NCI-H1092 (cell line): ENCODE results near the gene MIB2.
"Not testable (repeated sequence)": the region's sequence is repeated elsewhere in the genome, so short reads cannot be mapped to it uniquely, and the experiment has no call there.

Source experiments
- DNase-seq: peaks from one replicate; lab custom pipeline; 2025; lab: John Stamatoyannopoulos, UW

MIB2 gene

DNA sequence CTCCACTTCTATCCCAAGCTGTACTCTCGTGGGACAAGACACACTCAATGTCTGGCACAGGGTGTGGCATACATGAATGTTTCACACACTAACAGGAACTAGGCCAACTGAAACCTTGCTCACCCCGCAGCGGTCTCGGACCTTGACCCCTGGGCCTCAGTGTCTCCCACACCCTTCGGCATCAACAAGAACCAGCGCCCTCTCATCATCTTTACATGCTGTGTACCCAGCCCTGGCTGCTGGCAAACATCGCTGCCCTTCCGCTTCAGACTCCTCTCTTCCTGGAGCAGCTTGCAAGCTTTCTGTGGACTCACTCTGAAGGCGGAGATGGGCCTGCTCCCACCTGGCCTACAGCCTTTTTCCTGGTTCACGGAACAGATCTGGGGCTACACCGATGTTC, 33.0 kb downstream of the MIB2 start:
- DNase-seq: not testable (repeated sequence)

GRCh38 chr1:1658583-1659549, 43.6 kb downstream of the MIB2 start, which contains the start of gene CDK11B:
TSS of gene CDK11B (minus strand) at chr1:1659004. CDS start at chr1:1657485, 1,519 bp downstream.
- peak; percentile 66 for DNase-seq

DNA sequence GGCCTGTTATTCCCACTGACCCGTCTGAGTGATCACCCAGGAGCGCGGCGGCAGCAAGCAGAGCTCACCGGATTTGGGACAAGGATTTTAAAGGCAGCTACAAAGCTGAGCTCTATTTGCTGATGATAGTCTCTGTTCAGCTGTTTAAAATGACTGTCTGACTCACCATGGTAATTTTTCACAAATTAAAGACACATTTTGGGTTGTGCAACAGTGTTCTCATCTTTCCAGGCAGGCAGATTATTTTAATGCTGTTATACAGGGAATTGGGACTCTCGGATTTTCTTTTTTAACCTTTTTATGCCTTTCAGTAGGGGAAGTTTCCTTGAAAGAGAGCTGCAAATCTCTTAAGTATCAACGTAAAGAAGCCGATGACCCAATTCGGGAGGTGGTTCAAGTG, 47.1 kb downstream of the MIB2 start:
- not testable (repeated sequence) for DNase-seq

- not testable (repeated sequence) for DNase-seq
Observed at GRCh38 chr1:1662830-1663560, 47.7 kb downstream of the MIB2 start.

DNA sequence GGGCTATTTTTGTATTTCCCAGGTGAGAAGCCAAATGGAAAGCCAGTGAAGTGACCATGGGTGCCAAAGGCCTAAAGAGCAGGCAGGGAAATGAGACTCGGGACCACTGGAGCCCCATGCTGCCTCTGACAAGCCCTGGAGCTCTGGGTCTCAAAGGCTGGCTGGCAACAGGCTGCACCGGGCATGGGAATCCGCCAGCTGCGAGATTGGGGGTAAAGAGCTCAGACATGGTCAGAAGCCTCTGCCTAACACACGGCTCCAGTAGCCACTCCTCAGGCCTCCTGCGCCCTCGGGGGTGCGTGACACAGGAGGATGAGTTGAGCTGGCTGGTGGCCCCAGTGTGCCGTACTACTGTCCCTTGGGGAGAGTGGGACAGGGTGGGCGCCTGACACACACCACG, 49.0 kb downstream of the MIB2 start:
- DNase-seq: not testable (repeated sequence)

DNA sequence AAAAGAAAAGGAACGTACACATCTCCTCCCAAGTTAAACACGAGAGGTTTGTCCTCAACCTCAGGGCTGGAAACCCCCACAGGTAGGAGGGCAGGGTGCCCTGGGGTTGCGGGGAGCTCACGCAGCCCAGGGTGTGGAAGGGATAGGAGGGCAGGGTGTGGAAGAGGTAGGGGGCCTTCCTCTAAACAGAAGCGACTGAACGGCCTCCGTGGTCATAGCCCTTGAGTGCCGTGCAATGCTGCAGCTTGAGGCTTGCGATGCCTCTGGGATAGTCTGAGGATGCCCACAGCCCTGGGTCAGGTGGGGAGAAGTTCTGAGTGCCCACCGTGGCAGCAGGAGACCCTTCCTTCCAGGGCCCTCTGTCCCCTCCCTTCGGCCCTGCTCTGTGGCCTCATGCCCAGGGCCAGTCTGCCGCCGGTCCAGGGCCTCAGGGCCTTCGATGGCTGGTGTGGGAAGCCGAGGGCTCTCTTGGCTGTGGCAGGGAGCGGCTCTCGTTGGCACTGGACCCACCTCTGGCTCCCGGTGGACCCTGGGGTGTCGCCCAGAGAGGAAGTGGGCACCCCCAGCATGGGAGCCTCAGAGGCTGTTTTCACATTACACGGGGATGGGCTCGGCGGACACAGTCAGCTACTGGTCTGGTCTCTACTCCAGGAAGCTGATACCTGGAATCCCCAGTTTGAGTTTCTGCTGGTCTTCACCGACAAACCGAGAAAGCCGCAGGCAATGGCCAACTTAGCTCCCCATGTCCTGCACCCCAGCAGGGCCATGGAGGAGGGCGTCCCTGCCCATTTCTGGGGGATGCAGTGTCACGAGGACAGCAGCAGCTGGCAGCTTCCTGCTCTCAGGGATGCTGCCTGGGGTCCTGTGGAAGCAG, 49.9 kb downstream of the MIB2 start:
- no peak for DNase-seq

DNA sequence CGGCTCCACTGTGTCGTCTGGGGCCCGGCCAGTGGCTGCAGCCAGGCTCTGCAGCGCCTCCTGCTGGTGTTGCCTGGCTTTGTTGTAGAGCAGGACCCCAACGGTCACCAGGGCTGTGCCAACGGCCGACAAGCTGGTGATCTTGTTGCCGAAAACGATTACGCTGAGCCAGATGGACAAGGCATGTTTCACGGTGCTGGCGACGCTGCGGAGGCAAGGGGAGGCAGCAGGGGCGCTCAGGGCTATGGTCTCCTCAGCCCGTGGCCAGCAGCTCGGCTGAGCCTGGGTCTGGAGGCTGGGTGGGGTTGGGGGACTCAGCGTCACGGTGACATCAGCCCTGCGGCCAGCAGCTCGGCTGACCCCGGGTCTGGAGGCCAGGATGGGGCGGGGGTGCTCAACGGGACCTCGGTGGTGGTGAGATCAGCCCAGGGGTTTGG, 50.5 kb downstream of the MIB2 start:
- DNase-seq: no peak

- no peak for DNase-seq
Observed at GRCh38 chr1:1666526-1666925, 51.2 kb downstream of the MIB2 start.

DNA sequence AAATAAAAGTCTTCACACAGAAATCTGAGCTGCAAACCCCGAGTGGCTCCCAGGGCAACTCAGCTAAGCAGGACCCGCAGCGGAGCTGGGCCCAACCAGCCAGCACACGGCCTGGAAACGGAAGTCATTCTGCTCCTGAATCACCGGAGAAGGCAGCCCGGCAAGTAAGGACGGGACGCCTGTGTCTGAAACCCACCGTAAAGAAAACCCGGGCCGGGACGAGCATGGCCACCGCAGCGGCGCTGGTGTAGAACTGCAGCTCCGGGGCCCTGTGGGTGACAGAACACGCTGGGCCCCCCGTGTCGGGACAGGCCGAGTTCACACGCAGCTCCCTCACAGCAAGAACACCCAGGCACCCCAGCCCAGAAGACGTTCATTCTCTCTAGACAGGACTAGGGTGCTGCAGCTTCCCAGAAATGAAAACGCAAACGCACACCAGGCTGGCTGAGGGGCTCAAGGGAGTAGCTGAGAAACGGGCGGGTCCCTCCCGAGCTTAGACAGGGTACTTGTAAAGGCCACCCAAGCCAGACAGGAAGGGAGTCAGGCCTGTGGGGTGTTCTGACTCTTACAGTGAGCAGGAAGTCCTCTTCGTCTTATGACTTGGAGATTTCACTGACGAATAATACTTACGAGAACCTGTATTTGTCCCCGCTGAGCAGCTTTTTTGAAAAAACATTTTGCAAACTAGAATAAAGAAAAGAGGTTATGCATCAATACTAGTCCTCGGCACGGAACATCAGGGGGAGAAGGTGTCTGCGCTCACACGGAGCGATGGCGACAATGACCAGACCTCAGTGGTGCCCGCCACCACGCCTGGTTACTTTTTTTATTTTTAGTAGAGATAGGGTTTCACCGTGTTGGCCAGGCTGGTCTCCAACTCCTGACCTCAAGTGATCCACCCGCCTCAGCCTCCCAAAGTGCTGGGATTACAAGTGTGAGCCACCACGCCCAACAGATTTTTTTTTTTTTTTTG, 54.5 kb downstream of the MIB2 start:
- no peak for DNase-seq

- no peak for DNase-seq
Observed at GRCh38 chr1:1670866-1671265, 55.6 kb downstream of the MIB2 start.

GRCh38 chr1:1671365-1672119, 56.2 kb downstream of the MIB2 start:
- no peak for DNase-seq

DNA sequence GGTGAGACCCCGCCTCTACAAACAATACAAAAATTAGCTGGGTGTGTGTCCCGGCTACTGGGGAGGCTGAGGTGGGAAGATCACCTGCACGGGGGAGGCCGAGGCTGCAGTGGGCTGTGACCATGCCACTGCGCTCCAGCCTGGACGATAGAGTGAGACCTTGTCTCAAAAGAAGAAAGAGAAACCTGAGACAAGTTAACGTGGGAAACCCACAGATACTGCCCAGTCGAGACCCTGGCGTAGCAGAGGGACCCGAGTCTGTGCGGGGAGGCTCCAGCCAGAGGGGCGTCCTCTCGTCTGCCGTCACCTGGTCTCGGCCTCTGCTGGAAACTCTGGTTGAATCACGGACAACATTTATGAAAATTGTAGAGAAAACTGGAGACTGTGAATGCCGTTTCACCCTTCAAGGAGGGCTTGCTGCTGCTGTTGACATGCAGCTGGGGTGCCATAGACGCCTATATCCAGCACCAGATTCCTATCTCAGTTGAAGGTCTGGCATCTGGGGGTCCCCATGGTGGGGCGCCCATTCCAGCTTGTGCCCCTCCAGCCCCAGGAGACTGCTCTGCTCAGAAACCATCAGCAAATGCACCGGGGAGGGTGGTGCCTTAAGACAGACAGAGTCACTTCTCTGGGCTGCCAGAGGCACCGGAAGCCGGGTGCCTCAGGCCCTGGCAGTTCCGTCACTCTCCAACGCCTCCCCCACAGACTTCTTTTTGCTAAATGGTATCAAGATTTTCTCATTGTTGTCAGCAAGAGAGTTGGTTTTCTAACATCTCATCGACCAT, 57.1 kb downstream of the MIB2 start:
- DNase-seq: no peak

- not testable (repeated sequence) for DNase-seq
Observed at GRCh38 chr1:1674806-1675205, 59.5 kb downstream of the MIB2 start.

- not testable (repeated sequence) for DNase-seq
Observed at GRCh38 chr1:1675218-1675617, 59.9 kb downstream of the MIB2 start.

DNA sequence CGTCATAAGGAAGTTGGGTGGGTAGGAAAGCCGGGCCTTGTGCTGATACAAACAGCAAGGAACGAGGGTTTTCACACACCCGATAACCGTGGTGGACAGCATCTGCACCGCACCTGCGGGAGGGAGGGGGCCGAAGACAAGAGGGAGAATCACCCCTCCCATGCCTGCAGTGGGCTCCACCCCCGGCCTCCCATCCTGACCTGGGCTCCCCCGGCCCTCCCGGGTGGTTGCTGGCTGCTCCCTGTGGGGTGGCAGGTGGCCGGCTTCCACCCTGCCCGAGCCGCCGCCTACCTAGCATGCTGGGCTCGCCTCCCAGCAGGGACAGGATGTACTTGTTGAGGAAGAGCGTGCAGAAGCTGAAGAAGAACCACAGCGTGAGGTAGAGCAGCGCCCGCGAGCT, 60.8 kb downstream of the MIB2 start:
- not testable (repeated sequence) for DNase-seq

- DNase-seq: no peak
Observed at GRCh38 chr1:1677718-1678580, 62.6 kb downstream of the MIB2 start.

DNA sequence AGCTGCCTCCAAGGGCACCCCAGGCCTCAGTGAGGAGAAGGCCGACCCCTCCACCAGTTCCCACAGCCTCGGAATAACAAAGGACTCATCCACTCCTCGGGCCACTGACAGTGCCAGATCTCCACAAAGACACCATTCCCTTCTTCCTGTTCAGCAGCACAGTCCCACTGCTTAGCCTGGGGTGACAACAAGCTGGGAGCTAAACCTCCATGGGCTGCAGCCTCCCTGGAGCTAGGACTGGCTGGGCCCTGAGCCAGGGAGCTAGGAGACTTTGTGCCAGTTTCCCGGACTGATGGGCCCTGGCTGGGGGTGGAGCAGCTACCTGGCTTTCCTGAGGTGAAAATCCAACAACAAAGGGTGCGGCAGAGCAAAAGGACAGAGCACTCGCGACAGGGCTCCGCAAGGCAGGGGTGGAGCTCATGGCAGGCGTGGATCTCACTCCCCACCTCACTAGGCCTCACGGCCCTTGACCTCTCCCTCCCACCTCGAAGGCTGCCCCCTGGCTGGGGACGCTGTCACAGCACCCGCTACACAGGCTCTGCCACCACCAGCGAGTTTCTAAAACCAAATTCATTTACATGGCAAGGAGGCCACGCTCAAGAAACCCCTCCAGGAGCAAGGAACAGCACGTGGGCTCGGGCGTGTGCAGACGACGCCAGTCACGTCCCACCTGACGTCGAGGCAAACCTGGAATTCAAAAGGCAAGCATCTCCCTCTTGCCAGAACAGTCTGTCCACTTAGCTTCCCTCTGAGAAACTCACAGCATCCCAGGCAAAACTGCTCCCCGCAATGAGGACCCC, 63.5 kb downstream of the MIB2 start:
- no peak for DNase-seq
